ENCODE data around the gene ZC3H12D.

GRCh38 chr6:149397384-149397783, 87.4 kb downstream of the ZC3H12D start:
- TF ChIP-seq CTCF (IDR thresholded peaks at IDR 0.05), result no peak
- no peak for TF ChIP-seq NFIC (IDR thresholded peaks at IDR 0.05; ENCODE audit: borderline replicate concordance)
- no peak for TF ChIP-seq USF1 (IDR thresholded peaks at IDR 0.05; ENCODE audit: borderline replicate concordance, low read depth)
- no peak for TF ChIP-seq EZH2phosphoT487 (IDR thresholded peaks at IDR 0.05; ENCODE audit: borderline replicate concordance, low read depth)
- TF ChIP-seq POLR2AphosphoS5 (IDR thresholded peaks at IDR 0.05; ENCODE audit: low read depth, low read length), result no peak
- TF ChIP-seq TAF1 (IDR thresholded peaks at IDR 0.05; ENCODE audit: borderline replicate concordance, low read depth, low read length), result no peak
- TF ChIP-seq YY1 (IDR thresholded peaks at IDR 0.05; ENCODE audit: low read depth), result no peak
- no peak for TF ChIP-seq TEAD4 (IDR thresholded peaks at IDR 0.05; ENCODE audit: borderline replicate concordance, insufficient read depth)
- TF ChIP-seq FOXJ3 (CRISPR knock-in tag; IDR thresholded peaks at IDR 0.05), result no peak
- no peak for TF ChIP-seq MXI1 (IDR thresholded peaks at IDR 0.05; ENCODE audit: low read depth, low read length)
- TF ChIP-seq MAX (IDR thresholded peaks at IDR 0.05; ENCODE audit: low read depth), result no peak
- no peak for TF ChIP-seq RCOR1 (IDR thresholded peaks at IDR 0.05; ENCODE audit: low read length)
- no peak for TF ChIP-seq REST (IDR thresholded peaks at IDR 0.05; ENCODE audit: low read depth, low read length)
- no peak for TF ChIP-seq EP300 (IDR thresholded peaks at IDR 0.05; ENCODE audit: borderline replicate concordance in 1 of 2, low read depth in 1 of 2, low read length in 1 of 2)
